ENCODE results near the gene KRT28.

KRT28 gene

GRCh38 chr17:40799859-40800258 is at the start of gene KRT28:
Gene KRT28 (minus strand): TSS chr17:40799959. CDS start chr17:40799893, 66 bp downstream.
- DNase-seq, result no peak

- no peak for DNase-seq
These were observed 49.0 kb upstream of the KRT28 start for GRCh38 chr17:40848583-40849235.

- no peak for DNase-seq
These were observed 46.9 kb upstream of the KRT28 start for GRCh38 chr17:40846515-40847144.

GRCh38 chr17:40844671-40845107 is 44.9 kb upstream of the KRT28 start:
- no peak for DNase-seq

- no peak for DNase-seq
These were observed 43.5 kb upstream of the KRT28 start for GRCh38 chr17:40843242-40843641.

- DNase-seq, result no peak
These were observed 41.5 kb upstream of the KRT28 start for GRCh38 chr17:40841246-40841645.

GRCh38 chr17:40839194-40839593 is 39.4 kb upstream of the KRT28 start:
- no peak for DNase-seq

- no peak for DNase-seq
These were observed 36.3 kb upstream of the KRT28 start for GRCh38 chr17:40836020-40836419.

- no peak for DNase-seq
These were observed 34.1 kb upstream of the KRT28 start for GRCh38 chr17:40833882-40834281.

GRCh38 chr17:40832840-40833239 is 33.1 kb upstream of the KRT28 start:
- DNase-seq, result no peak

GRCh38 chr17:40830085-40830776 is 30.5 kb upstream of the KRT28 start:
- no peak for DNase-seq

- no peak for DNase-seq
These were observed 28.8 kb upstream of the KRT28 start for GRCh38 chr17:40828454-40829044.

- DNase-seq, result no peak
These were observed 28.1 kb upstream of the KRT28 start for GRCh38 chr17:40827746-40828453.

- DNase-seq, result no peak
These were observed 25.8 kb upstream of the KRT28 start for GRCh38 chr17:40825599-40825998.

- no peak for DNase-seq
These were observed 24.5 kb upstream of the KRT28 start for GRCh38 chr17:40824015-40824832.

- DNase-seq, result no peak
These were observed 22.5 kb upstream of the KRT28 start, which contains the start of gene KRT10 for GRCh38 chr17:40822132-40822812. Gene KRT10 (minus strand): TSS chr17:40822614. CDS start chr17:40822585, 29 bp downstream.

- DNase-seq, result no peak
These were observed 21.8 kb upstream of the KRT28 start for GRCh38 chr17:40821536-40821935.

GRCh38 chr17:40820228-40820838 is 20.6 kb upstream of the KRT28 start:
- DNase-seq, result no peak

- no peak for DNase-seq
These were observed 19.9 kb upstream of the KRT28 start for GRCh38 chr17:40819528-40820125.

- DNase-seq, result peak; percentile 62
These were observed 19.2 kb upstream of the KRT28 start for GRCh38 chr17:40818733-40819527.
